Measurements from ENCODE around the gene TMCO6.
"Not testable (repeated sequence)": the region's sequence is repeated elsewhere in the genome, so short reads cannot be mapped to it uniquely, and the experiment has no call there.

Gene TMCO6

DNA sequence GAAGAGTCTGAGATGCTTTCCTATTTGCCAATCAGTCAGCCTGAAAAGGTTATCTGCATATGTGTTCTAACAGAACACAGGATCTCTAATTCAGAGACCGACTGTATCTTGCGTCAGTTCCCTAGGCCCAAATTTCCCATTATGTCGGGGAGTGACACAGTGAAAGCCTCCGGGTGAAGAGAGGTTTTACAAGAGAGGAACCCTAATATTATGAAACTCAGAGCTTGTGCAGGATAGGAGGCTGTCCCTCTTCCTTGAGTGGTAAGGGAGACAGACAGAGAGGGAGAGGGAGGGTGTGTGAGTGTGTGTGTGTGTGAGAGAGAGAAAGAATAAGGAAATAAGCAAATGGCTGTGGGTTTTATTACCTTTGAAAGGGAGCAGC is 8.2 kb upstream of the TMCO6 start:
- DNase-seq = no peak

GRCh38 chr5:140631831-140632365 is 7.4 kb upstream of the TMCO6 start:
- peak; percentile 25 for DNase-seq

DNA sequence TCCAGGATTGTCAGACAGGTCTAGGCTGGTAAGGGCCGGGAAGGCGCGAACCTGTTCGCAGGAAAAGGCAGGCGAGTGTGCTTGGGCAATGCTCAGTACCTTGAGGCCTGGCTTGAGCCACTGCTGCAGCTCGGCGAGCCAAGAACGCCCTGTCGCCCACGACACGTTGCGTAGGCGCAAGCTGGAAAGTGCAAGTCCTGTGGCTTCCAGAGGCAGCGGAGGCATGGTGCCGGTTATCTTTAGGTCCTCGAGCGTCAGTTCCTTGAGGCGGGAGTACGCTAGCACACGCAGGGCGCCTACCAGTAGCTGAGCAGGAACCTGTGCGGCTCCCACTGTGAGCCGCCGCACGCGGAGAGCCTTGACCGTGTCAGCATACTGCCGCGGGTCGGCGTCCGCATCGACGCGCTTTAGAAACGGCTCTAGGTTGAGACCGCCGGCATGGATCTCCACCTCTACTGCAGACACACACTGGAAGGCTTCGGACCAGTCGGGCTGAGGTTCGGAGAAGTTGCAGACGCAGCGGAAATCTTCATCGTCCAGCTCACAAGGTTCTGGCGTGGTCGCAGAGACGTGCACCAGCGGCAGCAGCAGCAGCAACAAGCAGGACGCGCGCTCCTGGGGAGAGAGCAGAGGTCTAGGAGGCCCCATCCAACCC is 6.8 kb upstream of the TMCO6 start:
- peak; percentile 82 for DNase-seq

DNA sequence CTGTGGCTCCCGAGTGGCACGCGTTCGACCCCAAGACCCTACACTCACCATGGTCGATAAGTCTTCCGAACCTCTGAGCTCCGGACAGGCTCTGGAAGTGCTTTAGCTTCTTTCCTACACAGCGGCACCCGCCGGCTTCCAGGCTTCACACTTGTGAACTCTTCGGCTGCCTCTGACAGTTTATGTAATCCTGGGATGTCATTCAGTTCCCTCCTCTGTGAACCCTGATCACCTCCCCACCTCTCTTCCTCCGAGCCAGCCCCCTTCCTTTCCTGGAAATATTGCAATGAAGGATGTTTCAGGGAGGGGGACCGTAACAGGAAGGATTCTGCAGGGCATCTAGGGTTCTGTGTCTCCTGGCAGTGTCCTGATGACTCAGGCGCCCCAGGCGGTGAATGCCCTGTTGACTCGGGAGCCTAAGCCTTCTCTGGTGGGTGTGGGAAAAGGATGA is 6.2 kb upstream of the TMCO6 start, which contains the start of gene CD14:
TSS of gene CD14 (minus strand) at position 155 of the 451 bp plus-strand sequence. CDS start at position 51, 104 bp downstream.
- DNase-seq = no peak

- no peak for DNase-seq
These were observed 5.8 kb upstream of the TMCO6 start for GRCh38 chr5:140633501-140633900.

- DNase-seq = no peak
These were observed 5.1 kb upstream of the TMCO6 start for GRCh38 chr5:140634103-140634502.

DNA sequence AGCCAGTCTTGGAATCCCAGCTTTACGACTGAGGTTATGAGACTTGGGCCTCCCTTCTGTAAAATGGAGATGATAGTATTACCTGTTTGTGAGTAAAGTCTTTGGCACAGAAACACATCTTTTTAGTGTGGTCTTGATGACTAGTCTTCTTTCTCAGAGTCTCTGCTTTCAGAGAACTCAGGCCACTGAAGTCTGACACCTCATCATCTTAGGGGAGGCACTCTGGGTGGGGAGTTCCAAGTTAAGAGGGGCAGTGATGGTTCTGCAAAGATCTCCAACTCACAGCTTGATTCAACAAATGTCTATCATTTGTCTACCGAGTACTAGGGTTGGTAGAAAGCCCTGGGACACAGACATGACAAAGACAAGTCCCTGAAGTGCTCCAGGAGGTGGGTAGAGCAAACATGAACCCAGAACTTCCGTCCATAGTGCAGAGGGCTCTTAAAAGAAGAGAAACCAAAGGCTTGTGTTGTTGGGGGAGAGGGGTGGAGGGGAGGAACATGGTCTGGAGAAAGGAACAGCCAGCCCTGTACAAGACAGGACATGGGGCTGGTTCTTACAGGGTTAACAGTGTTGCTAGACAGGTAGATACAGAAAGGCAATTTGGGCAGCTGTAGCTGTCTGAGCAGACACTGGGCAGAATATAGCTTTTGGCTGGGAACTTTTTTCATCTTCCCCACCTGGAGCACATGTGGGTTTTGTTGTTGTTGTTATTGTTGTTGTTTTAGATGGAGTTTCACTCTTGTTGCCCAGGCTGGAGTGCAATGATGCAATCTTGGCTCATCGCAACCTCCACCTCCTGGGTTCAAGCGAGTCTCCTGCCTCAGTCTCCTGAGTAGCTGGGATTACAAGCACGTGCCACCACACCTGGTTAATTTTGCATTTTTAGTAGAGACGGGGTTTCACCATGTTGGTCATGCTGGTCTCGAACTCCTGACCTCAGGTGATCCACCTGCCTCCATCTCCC is 3.7 kb upstream of the TMCO6 start:
- no peak for DNase-seq

- DNase-seq = no peak
These were observed 1.7 kb upstream of the TMCO6 start for GRCh38 chr5:140637371-140638100.

DNA sequence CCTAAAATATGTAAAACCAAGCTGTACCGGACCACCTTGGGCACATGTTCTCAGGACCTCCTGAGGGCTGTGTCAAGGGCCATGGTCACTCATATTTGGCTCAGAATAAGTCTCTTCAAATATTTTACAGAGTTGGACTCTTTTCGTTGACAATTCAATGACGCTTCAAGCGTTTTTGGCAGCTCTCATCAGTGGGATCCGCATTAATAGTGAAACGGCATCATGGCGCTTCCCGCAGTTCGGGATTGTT is 428 bp upstream of the TMCO6 start:
- DNase-seq = not testable (repeated sequence)

DNA sequence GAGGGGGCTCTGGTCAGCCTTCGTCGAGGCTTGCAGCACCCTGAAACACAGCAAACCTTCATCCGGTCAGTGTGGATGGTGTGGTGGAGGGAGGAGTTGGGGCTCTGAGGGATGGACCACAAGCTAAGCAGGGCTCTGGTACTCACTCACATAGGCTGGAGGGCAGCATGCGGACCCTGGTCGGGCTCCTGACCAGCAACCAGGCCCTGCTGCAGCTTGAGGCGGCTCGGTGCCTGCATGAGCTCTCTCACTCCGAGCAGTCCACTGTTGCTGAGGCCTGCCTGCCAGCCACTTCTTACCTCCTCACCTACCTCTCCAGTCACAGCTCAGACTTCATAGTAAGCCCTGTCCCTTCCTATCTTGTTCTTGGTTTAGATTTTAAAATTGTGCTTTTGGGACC is 2.5 kb downstream of the TMCO6 start:
- DNase-seq = no peak

GRCh38 chr5:140642718-140643117 is 3.5 kb downstream of the TMCO6 start:
- no peak for DNase-seq

DNA sequence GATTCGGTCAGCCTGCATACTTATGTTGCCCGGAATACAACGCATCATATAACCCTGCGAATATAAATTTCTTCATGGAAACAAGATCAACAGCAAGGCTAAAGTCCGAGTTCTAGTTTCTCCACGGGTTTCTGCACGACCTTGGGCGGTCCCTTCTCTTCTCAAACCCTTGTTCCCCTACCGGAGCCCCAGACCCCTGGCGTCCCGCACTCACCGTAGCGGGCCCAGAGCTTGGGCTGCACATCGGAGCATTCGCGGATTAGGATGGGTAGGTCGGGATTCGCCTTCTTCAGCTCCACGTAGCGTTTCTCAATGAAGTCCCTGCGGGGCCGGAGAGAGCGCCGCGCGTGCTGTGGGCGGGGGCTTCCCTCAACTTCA is 7.8 kb downstream of the TMCO6 start:
- no peak for DNase-seq

GRCh38 chr5:140658870-140659269 is 19.6 kb downstream of the TMCO6 start:
- no peak for DNase-seq

GRCh38 chr5:140660371-140660770 is 21.1 kb downstream of the TMCO6 start:
- not testable (repeated sequence) for DNase-seq

- DNase-seq = no peak
These were observed 24.7 kb downstream of the TMCO6 start for GRCh38 chr5:140664030-140664358.

- peak; percentile 99 for DNase-seq
These were observed 25.3 kb downstream of the TMCO6 start, which contains the start of gene WDR55 for GRCh38 chr5:140664359-140665119. TSS of gene WDR55 (plus strand) at chr5:140664904. CDS start at chr5:140664913, 9 bp downstream.

- DNase-seq = not testable (repeated sequence)
These were observed 31.8 kb downstream of the TMCO6 start for GRCh38 chr5:140671035-140671434.

DNA sequence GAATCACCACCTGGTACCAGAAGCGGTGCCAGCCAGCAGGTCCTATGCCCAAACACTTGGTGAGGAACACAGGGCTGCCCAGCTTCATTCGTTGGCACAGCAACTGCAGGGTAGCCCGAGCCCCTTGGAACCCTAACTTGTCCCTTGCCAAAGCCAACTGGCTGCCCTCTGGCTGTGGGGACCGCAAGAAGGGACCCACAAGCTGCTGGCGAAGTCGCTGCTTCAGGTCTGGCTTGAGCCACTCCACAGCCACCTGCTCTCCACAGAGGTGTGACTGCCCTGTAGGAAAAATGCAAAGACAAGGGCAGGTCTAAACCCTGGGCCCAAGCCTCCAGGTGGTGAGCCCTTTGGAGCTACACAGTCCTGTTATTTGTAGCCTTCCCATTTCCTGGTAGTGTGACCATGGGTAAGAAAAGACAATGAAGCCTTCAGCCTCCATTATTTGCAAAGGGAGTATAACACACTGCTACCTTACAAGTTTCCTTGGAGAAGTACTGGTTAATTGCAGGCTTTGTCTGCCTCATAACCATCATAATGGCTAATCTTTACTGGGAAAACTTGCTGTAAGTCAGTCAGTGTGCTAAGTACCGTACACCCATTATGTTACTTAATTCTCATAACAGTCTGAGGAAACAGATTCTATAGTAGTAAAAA is 32.3 kb downstream of the TMCO6 start:
- no peak for DNase-seq

DNA sequence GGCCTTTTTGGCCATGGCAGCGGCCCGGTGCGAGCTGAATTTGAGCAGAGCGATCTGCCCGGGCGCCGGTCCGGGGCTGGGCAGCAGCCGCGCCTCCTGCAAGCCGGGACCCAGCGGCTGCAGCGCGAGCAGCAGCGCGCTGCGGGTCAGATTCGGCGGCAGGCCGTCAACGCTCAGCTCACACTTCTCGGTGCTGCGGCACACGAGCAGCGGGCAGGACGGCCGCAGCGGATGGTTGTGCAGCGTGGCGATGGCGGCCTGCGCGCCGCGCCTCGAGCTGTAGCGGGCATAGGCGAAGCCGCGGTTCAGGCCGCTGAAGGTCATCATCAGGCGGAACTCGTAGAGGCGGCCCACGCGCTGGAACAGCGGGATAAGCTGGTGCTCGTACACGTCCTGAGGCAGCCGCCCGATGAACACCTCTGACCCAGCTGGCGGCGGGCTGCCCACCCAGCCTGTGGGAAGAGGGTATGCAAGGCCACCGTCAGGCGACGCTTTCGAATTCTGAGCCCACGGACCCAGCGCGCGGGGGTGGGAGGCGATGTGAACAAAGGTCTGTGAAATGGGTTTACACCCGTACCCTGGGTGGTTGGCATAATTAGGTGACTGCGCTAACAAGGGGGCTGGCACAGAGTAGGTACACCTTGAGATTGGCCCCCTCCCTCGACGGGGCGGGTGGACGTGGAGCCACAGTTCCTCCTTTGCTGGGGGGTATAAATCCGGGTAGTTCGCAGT is 33.4 kb downstream of the TMCO6 start:
- peak; percentile 57 for DNase-seq

DNA sequence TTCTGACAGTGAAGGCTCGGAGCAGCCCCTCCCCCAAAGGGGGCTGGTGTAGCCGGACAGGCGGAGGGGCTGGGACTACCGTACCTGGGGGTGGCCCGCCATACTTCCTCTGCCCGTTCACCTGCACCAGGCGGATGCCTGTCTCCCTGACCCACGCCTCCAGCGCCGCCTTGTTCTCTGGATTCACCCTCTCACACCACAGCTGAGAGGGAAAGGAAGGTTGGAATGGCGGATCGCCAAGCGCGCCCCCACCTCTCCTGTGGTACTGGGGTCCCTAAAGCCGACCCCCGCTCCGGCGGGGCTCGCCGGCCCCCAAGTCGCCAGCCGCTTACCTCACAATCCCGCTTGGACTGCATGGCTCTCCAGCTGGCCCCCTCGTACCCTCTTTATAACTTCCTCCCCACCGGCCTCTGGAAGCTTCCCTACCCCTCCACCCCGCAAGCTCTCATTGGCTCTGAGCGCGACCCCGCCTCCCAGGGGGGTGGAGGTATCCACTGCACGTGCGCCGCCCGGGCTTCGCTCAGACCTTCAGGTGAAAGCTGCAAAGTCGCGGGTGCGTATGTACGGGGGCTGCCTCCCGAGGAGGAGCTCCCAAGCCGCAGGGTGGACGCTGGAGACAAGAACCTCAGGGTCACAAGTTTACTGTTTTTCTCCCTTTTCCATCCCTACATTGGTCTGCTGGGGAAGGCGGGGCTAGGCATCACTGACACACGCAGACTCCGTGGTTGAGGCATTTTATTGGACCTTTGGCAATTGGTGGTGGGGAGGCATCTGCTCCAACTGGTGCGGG is 34.1 kb downstream of the TMCO6 start, which contains the start of gene DND1:
TSS of gene DND1 (minus strand) at position 390 of the 790 bp plus-strand sequence. CDS start at position 356, 34 bp downstream.
- DNase-seq = no peak
